Measurements from ENCODE around the gene CADM1.

GRCh38 chr11:115525531-115526006 lies 21.4 kb upstream of the CADM1 start:
- TF ChIP-seq CTCF (IDR thresholded peaks at IDR 0.05), result no peak
- TF ChIP-seq POLR2A (IDR thresholded peaks at IDR 0.05), result no peak
